GM18868 (cell line): ENCODE results near the gene NSMCE1.

Experiments used
- ATAC-seq: cut with Tn5 transposase; IDR thresholded peaks from one replicate; pipeline ENCODE4 v1.9.1; 2021; ENCODE audit warnings: mild to moderate bottlenecking, moderate library complexity; ENCODE audit not compliant: unreplicated experiment

The NSMCE1 gene

GRCh38 chr16:27199235-27199586 is 69.4 kb downstream of the NSMCE1 start:
- ATAC-seq, result no peak

GRCh38 chr16:27198451-27199234 is 69.9 kb downstream of the NSMCE1 start:
- no peak for ATAC-seq

GRCh38 chr16:27197004-27197403 is 71.6 kb downstream of the NSMCE1 start:
- ATAC-seq, result no peak

- no peak for ATAC-seq
Measured at GRCh38 chr16:27195941-27196595, 72.5 kb downstream of the NSMCE1 start.

GRCh38 chr16:27195076-27195741 is 73.4 kb downstream of the NSMCE1 start:
- ATAC-seq, result no peak

- no peak for ATAC-seq
Measured at GRCh38 chr16:27193300-27193990, 75.1 kb downstream of the NSMCE1 start.

- ATAC-seq, result no peak
Measured at GRCh38 chr16:27191352-27191924, 77.1 kb downstream of the NSMCE1 start.

GRCh38 chr16:27190316-27190871 is 78.2 kb downstream of the NSMCE1 start:
- no peak for ATAC-seq

- no peak for ATAC-seq
Measured at GRCh38 chr16:27189335-27189972, 79.1 kb downstream of the NSMCE1 start.

GRCh38 chr16:27188633-27189032 is 79.9 kb downstream of the NSMCE1 start:
- ATAC-seq, result no peak

GRCh38 chr16:27185776-27186130 is 82.8 kb downstream of the NSMCE1 start:
- ATAC-seq, result no peak

- no peak for ATAC-seq
Measured at GRCh38 chr16:27182906-27183405, 85.6 kb downstream of the NSMCE1 start.

GRCh38 chr16:27181019-27181790 is 87.4 kb downstream of the NSMCE1 start:
- no peak for ATAC-seq

- ATAC-seq, result peak; percentile 90
Measured at GRCh38 chr16:27179500-27180072, 89.0 kb downstream of the NSMCE1 start.

- ATAC-seq, result no peak
Measured at GRCh38 chr16:27177031-27177774, 91.4 kb downstream of the NSMCE1 start.

GRCh38 chr16:27175888-27176287 is 92.7 kb downstream of the NSMCE1 start:
- ATAC-seq, result no peak
